ENCODE measurements around the gene ITPKB.

DNA sequence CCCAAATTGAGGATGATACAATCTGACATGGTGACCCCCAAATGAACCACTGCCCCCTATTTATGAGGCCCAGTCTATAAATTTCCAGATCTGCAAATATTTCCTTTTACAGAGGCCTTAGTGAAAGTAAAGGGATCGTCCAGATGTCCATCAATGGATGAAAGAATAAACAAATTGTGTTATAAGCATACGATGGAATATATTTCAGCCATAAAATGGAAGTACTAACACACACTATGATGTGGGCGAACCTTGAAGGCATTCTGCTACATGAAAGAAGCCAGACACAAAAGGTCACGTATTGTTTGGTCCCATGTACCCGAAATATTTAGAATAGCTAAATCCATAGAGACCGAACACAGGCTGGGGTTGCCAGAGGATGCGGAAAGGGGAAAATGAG lies 48.6 kb upstream of the ITPKB start:
- TF ChIP-seq, protein P1, sequence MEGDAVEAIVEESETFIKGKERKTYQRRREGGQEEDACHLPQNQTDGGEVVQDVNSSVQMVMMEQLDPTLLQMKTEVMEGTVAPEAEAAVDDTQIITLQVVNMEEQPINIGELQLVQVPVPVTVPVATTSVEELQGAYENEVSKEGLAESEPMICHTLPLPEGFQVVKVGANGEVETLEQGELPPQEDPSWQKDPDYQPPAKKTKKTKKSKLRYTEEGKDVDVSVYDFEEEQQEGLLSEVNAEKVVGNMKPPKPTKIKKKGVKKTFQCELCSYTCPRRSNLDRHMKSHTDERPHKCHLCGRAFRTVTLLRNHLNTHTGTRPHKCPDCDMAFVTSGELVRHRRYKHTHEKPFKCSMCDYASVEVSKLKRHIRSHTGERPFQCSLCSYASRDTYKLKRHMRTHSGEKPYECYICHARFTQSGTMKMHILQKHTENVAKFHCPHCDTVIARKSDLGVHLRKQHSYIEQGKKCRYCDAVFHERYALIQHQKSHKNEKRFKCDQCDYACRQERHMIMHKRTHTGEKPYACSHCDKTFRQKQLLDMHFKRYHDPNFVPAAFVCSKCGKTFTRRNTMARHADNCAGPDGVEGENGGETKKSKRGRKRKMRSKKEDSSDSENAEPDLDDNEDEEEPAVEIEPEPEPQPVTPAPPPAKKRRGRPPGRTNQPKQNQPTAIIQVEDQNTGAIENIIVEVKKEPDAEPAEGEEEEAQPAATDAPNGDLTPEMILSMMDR (IDR thresholded peaks at IDR 0.05): no peak
- TF ChIP-seq POLR2AphosphoS5 (IDR thresholded peaks at IDR 0.05; ENCODE audit: low read depth, low read length) (no peak), NRF1 (IDR thresholded peaks at IDR 0.05; ENCODE audit: low read depth, low read length) (no peak), TAF1 (IDR thresholded peaks at IDR 0.05; ENCODE audit: borderline replicate concordance, low read depth, low read length) (no peak), MXI1 (IDR thresholded peaks at IDR 0.05; ENCODE audit: low read depth, low read length) (no peak)
